CD14-positive monocyte (primary cell): ENCODE results near the gene TOMM40L. TPM values are rescaled to one million over a fixed set of nuclear protein-coding genes. Genes with fewer than 3 reads are reported as not detected.

Source experiments
- DNase-seq, 3 donors: peaks; one replicate each; pipeline ENCODE4 v3.0.0-alpha.2; 2011 to 2022
- H2AFZ ChIP-seq: 2 replicates; pipeline ENCODE4 v1.6.0; 2012; ENCODE audit warnings: mild to moderate bottlenecking, low read depth, low read length, inconsistent platforms; ENCODE audit not compliant: insufficient read depth, poor library complexity, severe bottlenecking
- H3K27ac ChIP-seq, 2 donors: 1 replicate in 1 of 2; 2 replicates in 1 of 2; pipeline ENCODE4 v1.5.1; 2012 to 2013; ENCODE audit warnings: low read length in 2 of 2, control low read depth in 1 of 2, inconsistent platforms in 1 of 2, low read depth in 1 of 2, mild to moderate bottlenecking in 1 of 2
- H3K27me3 ChIP-seq, 2 donors: one replicate each; pipeline versions ENCODE4 v1.6.0 to v1.6.1; 2011 to 2013; ENCODE audit warnings: low read length in 2 of 2; ENCODE audit not compliant: control insufficient read depth in 2 of 2, insufficient read depth in 2 of 2
- H3K36me3 ChIP-seq, 2 donors: replicated peaks in 1 of 2; 1 replicate in 1 of 2; 2 replicates in 1 of 2; pipeline versions ENCODE4 v1.5.1 to v1.6.1; 2012 to 2013; ENCODE audit warnings: low read length in 2 of 2, control low read depth in 1 of 2, inconsistent platforms in 1 of 2, mild to moderate bottlenecking in 1 of 2; ENCODE audit not compliant: insufficient read depth in 2 of 2, control insufficient read depth in 1 of 2
- H3K4me1 ChIP-seq, 2 donors: 1 replicate in 1 of 2; 2 replicates in 1 of 2; pipeline versions ENCODE4 v1.5.1 to v1.6.1; 2012 to 2013; ENCODE audit warnings: low read length in 2 of 2, control low read depth in 1 of 2, inconsistent platforms in 1 of 2, mild to moderate bottlenecking in 1 of 2, moderate library complexity in 1 of 2; ENCODE audit not compliant: insufficient read depth in 2 of 2, control insufficient read depth in 1 of 2
- H3K4me2 ChIP-seq: replicated peaks from 2 replicates; pipeline ENCODE3; 2012; ENCODE audit warnings: low read length, moderate library complexity, mild to moderate bottlenecking; ENCODE audit not compliant: poor library complexity, severe bottlenecking; ENCODE audit errors: extremely low read depth
- H3K4me3 ChIP-seq, 3 experiments: fragments of 200-600 bp in 1 of 3; sonication (generic) in 1 of 3; replicated peaks in 1 of 3; 1 replicate in 2 of 3; 2 replicates in 1 of 3; pipeline ENCODE4 v1.5.1; 2011 to 2013; ENCODE audit warnings: low read length in 3 of 3, mild to moderate bottlenecking in 3 of 3, control low read depth in 2 of 3, low read depth in 2 of 3, inconsistent platforms in 1 of 3, moderate library complexity in 1 of 3
- H3K79me2 ChIP-seq: 2 replicates; pipeline ENCODE4 v1.6.0; 2012; ENCODE audit warnings: mild to moderate bottlenecking, control low read depth, inconsistent platforms, low read length, moderate library complexity; ENCODE audit not compliant: insufficient read depth
- H3K9ac ChIP-seq: 2 replicates; pipeline ENCODE4 v1.6.0; 2017; ENCODE audit warnings: low read length, mild to moderate bottlenecking; ENCODE audit not compliant: insufficient read depth, poor library complexity, severe bottlenecking
- H3K9me3 ChIP-seq, 2 donors: replicated peaks in 1 of 2; 1 replicate in 1 of 2; 2 replicates in 1 of 2; pipeline versions ENCODE4 v1.5.1 to v1.6.1; 2012 to 2013; ENCODE audit warnings: low read length in 2 of 2, control low read depth in 1 of 2; ENCODE audit not compliant: control insufficient read depth in 1 of 2, insufficient read depth in 1 of 2
- H4K20me1 ChIP-seq: 2 replicates; pipeline ENCODE4 v1.6.0; 2012; ENCODE audit warnings: mild to moderate bottlenecking, low read length, control low read depth, moderate library complexity; ENCODE audit not compliant: insufficient read depth
- H3K27ac Mint-ChIP-seq, 7 donors: one replicate each; pipeline ENCODE4 v1.8.0; 2020; ENCODE audit warnings: mild to moderate bottlenecking in 7 of 7, mixed read lengths in 7 of 7, moderate library complexity in 6 of 7, inconsistent platforms in 2 of 7
- H3K27me3 Mint-ChIP-seq, 3 donors: one replicate each; pipeline ENCODE4 v1.8.0; 2021 to 2022; ENCODE audit warnings: low read depth in 3 of 3, mild to moderate bottlenecking in 3 of 3, mixed read lengths in 3 of 3, moderate library complexity in 3 of 3, inconsistent platforms in 1 of 3
- H3K36me3 Mint-ChIP-seq, 2 donors: one replicate each; pipeline ENCODE4 v1.8.0; 2020; ENCODE audit warnings: mixed read lengths in 2 of 2, inconsistent platforms in 1 of 2, mild to moderate bottlenecking in 1 of 2
- H3K4me1 Mint-ChIP-seq: one replicate; pipeline ENCODE4 v1.8.0; 2020; ENCODE audit warnings: mild to moderate bottlenecking, mixed read lengths
- H3K4me3 Mint-ChIP-seq, 2 donors: one replicate each; pipeline ENCODE4 v1.8.0; 2020; ENCODE audit warnings: mild to moderate bottlenecking in 2 of 2, mixed read lengths in 2 of 2, moderate library complexity in 1 of 2
- H3K9me3 Mint-ChIP-seq, 7 donors: one replicate each; pipeline ENCODE4 v1.8.0; 2020 to 2022; ENCODE audit warnings: mixed read lengths in 7 of 7, mild to moderate bottlenecking in 6 of 7, moderate library complexity in 6 of 7, inconsistent platforms in 2 of 7
- WGBS: methylation state at CpG from one replicate; pipeline ENCODE4 v1.1.5; 2013; ENCODE audit warnings: missing lambda C conversion rate; ENCODE audit not compliant: insufficient coverage; 5-methylcytosine and 5-hydroxymethylcytosine counted together
- intact Hi-C, 2 donors: fragments of 100-400 bp; cut with micrococcal nuclease; formaldehyde crosslinking; loops; one replicate each; pipeline versions ENCODE4 v1.15.0 to v1.15.1; 2023
- polyA plus RNA-seq, 3 donors: library from polyadenylated mRNA; depleted of rRNA in 1 of 3; unstranded in 2 of 3; stranded (reverse) in 1 of 3; fragments of 300-500 nt in 2 of 3; fragments of >200 nt in 1 of 3; fragmentation: Illumina TruSeq in 2 of 3; gene quantifications; 1 replicate in 2 of 3; 2 replicates in 1 of 3; pipeline ENCODE4 v1.2.3, GENCODE V29; 2012 to 2021
- TF ChIP-seq, protein P1 (sequence below): fragments of 200-600 bp; IDR thresholded peaks from one replicate; pipeline ENCODE4 v1.8.0; 2022; ENCODE audit warnings: antibody characterized with exemption, mild to moderate bottlenecking

TOMM40L gene
- polyA plus RNA-seq, 3 donors: 3.8 to 31.5 (median 5.2) TPM

DNA sequence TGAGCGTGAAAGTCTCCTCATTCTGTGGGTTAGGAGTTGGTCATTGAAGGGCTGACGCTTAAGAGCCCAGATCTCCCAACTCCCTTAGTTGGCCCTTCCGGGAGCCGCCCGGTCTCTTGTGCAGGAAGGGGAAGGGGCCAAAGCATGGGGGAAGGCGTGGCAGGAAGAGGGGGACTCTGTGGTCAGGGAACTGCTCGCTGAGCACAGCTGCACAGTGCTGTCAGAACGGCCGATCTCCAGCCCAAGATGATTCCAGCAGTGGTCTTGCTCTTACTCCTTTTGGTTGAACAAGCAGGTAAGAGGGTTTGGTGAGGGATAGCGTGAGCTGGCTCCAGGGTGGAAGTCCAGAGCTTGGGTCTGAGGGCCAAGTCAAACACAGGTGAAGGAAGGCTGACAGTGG lies 10.8 kb upstream of the TOMM40L start, which contains the start of gene FCER1G:
Gene FCER1G (plus strand): TSS at position 220 of the 400 bp plus-strand sequence. CDS start 27 bp downstream, at position 247.
- peak within 1 kb of the TSS; percentile 98 to 100 for H3K27ac ChIP-seq
- Mint-ChIP-seq H3K4me3 (peak within 1 kb of the TSS; percentile 99 to 100), H3K4me1 (peaks cover 55% of the 10 kb centered on the region), H3K36me3 (peaks cover 72 to 74% of the 10 kb centered on the region in 2 donors), H3K9me3 (no peaks in the 10 kb centered on the region), H3K27me3 (peaks cover 0 to 1% (median 0%) of the 10 kb centered on the region in 3 donors), H3K27ac (peak within 1 kb of the TSS; percentile 98 to 100 (median 100))
- H3K27me3 ChIP-seq: no peaks in the 10 kb centered on the region
- peaks cover 45 to 52% of the 10 kb centered on the region in 2 donors for H3K4me1 ChIP-seq
- 0% methylated on average over 5 of the region's 10 CpGs for WGBS
- H4K20me1 ChIP-seq: peaks cover 37% of the 10 kb centered on the region
- TF ChIP-seq, protein P1, sequence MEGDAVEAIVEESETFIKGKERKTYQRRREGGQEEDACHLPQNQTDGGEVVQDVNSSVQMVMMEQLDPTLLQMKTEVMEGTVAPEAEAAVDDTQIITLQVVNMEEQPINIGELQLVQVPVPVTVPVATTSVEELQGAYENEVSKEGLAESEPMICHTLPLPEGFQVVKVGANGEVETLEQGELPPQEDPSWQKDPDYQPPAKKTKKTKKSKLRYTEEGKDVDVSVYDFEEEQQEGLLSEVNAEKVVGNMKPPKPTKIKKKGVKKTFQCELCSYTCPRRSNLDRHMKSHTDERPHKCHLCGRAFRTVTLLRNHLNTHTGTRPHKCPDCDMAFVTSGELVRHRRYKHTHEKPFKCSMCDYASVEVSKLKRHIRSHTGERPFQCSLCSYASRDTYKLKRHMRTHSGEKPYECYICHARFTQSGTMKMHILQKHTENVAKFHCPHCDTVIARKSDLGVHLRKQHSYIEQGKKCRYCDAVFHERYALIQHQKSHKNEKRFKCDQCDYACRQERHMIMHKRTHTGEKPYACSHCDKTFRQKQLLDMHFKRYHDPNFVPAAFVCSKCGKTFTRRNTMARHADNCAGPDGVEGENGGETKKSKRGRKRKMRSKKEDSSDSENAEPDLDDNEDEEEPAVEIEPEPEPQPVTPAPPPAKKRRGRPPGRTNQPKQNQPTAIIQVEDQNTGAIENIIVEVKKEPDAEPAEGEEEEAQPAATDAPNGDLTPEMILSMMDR: no peak
- H3K9me3 ChIP-seq: no peaks in the 10 kb centered on the region
- DNase-seq: peak; percentile 91 to 92 (median 92)
- peak within 1 kb of the TSS; percentile 100 for H3K4me2 ChIP-seq
- H3K4me3 ChIP-seq: peak within 1 kb of the TSS; percentile 91 to 98 (median 96)
- peaks cover 90% of the 10 kb centered on the region for H3K79me2 ChIP-seq
- peaks cover 59 to 61% of the 10 kb centered on the region in 2 donors for H3K36me3 ChIP-seq
- H3K9ac ChIP-seq: peak within 1 kb of the TSS; percentile 97
- no peak within 1 kb of the TSS for H2AFZ ChIP-seq
- intact Hi-C loops: no loop called here

GRCh38 chr1:161216945-161217712 lies 8.7 kb upstream of the TOMM40L start:
- H3K4me3 ChIP-seq: peak overlapping the region; percentile 91 to 98 (median 96)
- H3K27ac Mint-ChIP-seq: peak overlapping the region; percentile 98 to 100 (median 100)

More at GRCh38 chr1:161216945-161217712, 8.7 kb upstream of the TOMM40L start:
- no peak overlapping the region for H2AFZ ChIP-seq
- H3K27me3 ChIP-seq: no peaks in the 10 kb centered on the region
- H3K79me2 ChIP-seq: peaks cover 72% of the 10 kb centered on the region
- peaks cover 41 to 52% of the 10 kb centered on the region in 2 donors for H3K36me3 ChIP-seq
- peaks cover 0 to 1% (median 0%) of the 10 kb centered on the region in 3 donors for H3K27me3 Mint-ChIP-seq
- intact Hi-C loops: no loop called here
- no peaks in the 10 kb centered on the region for H3K9me3 Mint-ChIP-seq
- peaks cover 57% of the 10 kb centered on the region for H3K4me1 Mint-ChIP-seq
- peaks cover 63 to 68% of the 10 kb centered on the region in 2 donors for H3K36me3 Mint-ChIP-seq
- peak overlapping the region; percentile 100 for H3K4me2 ChIP-seq
- peaks cover 40 to 44% of the 10 kb centered on the region in 2 donors for H3K4me1 ChIP-seq
- peak overlapping the region; percentile 99 to 100 for H3K4me3 Mint-ChIP-seq
- no peaks in the 10 kb centered on the region for H3K9me3 ChIP-seq
- peak overlapping the region; percentile 97 for H3K9ac ChIP-seq
- peak overlapping the region; percentile 98 to 100 for H3K27ac ChIP-seq
- 7% methylated on average over 5 of the region's 7 CpGs for WGBS
- TF ChIP-seq, protein P1: no peak
- H4K20me1 ChIP-seq: peaks cover 56% of the 10 kb centered on the region
- peak; percentile 96 to 99 (median 99) for DNase-seq
